Lung microvascular endothelial cell (primary cell): ENCODE data around the gene EPN2. TPM values are rescaled to one million over a fixed set of nuclear protein-coding genes. Genes with fewer than 3 reads are reported as not detected.
"Not testable (repeated sequence)": the region's sequence is repeated elsewhere in the genome, so short reads cannot be mapped to it uniquely, and the experiment has no call there.

Experiments
- DNase-seq, 2 donors: peaks; one replicate each; pipeline versions ENCODE4 v3.0.0 to v3.0.0-alpha.2; 2010; ENCODE audit warnings: low read depth in 2 of 2
- total RNA-seq: library from RNA; depleted of rRNA; stranded (reverse); fragments of >200 nt; gene quantifications from 2 replicates; pipeline ENCODE4 v1.2.1, GENCODE V29; 2014

Gene EPN2
- total RNA-seq, 1 donor from 2014 or later: 20.6 TPM

GRCh38 chr17:19343256-19343630, 106.1 kb downstream of the EPN2 start:
- DNase-seq: no peak

- DNase-seq: no peak
These were observed 106.5 kb downstream of the EPN2 start for GRCh38 chr17:19343671-19344151.

- DNase-seq: no peak
These were observed 107.3 kb downstream of the EPN2 start for GRCh38 chr17:19344311-19345066.

DNA sequence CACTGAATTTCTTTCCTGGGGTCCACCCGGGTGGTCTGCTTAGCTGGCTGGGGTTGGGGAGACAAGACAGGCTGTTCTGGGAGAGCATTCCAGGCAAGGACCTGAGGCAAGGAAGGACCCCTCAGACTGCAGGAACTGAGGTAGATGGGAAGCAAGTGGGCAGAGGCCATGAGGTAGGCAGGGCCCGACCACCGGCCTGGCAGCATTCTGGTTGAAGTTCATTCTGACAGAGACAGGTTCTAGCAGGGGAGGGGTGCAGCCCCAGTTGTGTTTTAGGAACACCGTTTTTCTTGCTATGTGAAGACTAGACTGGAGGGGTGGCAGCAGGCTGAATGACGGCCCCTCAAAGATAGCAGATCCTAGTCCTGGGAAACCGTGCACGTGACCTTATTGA, 107.9 kb downstream of the EPN2 start:
- DNase-seq: no peak

DNA sequence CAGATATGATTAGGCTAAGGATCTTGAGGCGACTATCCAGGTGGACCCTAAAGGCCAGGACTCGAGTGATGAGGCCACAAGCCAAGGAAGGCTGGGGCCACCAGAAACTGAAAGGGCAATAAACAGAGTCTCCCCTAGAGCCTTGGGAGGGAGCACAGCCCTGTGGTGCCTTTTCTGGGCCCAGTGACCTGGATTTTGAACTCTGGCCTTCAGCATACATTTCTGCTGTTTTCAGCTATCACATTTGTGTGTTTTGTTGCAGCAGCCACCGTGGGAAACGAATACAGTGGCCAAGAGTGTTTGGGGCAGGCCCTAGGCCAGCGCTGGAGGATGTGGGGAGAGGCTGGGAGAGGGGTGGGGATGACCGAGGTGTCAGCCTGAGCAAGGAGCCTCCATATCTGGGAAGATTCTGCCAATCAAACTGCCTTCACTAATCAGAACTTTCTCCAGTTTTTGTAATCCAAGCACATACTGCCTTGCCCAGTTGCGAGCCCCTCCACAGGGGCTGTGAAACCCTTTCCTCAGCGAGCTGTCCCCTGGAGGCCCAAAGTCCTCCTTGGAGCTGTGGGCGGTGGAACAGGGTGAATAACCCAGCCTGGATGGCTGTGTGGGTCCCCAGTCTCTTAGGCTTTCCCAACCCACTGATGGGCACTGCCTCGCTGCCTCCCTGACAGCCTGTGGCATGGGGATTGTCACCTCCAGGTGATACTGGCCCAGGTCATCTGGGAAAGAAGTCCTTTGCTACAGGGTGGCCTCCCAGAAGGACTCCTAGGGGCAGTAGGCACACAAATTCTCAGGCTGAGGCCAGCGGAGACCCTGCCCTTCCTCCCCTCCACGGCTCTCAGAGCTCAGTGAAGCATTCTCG, 108.6 kb downstream of the EPN2 start:
- no peak for DNase-seq

- DNase-seq: peak; percentile 42 to 77
These were observed 109.4 kb downstream of the EPN2 start for GRCh38 chr17:19346351-19347255.

DNA sequence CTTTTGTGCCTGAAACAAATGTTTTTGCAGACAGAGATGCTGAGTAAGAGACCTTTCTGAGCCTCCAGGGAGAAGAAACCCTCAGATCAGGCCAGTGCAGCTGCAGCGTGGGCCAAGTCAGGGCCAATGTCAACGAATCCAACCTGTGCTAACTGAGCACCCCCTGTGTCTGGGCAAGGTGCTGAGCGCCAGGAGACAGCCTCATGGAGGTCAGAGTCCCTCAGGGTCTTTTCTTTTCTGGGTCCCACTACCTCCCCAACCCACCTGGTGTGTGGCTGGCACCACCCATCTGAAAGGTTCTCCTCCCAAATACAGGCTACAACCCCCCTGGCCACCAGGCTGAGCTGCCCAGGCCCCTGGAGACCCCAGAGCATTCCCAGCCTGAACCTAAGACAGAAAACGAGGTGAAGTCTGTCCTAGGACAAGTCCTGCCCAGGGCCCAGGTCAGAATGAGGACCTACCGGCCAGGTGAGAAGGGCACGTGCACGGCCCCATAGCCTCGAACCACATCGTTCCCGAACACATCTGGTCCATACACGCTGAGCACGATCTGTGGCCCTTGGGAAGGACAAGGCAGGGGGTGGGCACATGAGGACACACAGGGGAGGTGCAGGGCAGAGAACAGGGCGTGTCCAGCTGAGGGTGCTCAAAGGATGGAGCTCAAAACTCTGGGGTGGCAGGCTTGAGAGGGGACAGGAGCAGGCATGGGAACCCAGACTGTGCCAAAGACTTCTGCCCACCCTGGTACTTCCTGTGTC, 110.3 kb downstream of the EPN2 start:
- no peak for DNase-seq

- DNase-seq: no peak
These were observed 111.0 kb downstream of the EPN2 start for GRCh38 chr17:19348081-19348650.

GRCh38 chr17:19348806-19349205, 111.6 kb downstream of the EPN2 start:
- no peak for DNase-seq

DNA sequence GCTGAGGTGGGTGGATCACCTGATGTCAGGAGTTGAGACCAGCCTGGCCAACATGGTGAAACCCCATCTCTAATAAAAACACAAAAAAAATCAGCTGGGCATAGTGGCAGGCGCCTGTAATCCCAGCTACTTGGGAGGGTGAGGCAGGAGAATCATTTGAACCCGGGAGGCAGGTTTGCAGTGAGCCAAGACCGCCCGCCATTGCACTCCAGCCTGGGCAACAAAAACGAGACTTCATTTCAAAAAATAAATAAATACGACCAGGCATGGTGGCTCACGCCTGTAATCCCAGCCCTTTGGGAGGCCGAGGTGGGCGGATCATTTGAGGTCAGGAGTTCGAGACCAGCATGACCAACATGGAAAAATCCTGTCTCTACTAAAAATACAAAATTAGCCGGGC, 116.2 kb downstream of the EPN2 start:
- not testable (repeated sequence) for DNase-seq

DNA sequence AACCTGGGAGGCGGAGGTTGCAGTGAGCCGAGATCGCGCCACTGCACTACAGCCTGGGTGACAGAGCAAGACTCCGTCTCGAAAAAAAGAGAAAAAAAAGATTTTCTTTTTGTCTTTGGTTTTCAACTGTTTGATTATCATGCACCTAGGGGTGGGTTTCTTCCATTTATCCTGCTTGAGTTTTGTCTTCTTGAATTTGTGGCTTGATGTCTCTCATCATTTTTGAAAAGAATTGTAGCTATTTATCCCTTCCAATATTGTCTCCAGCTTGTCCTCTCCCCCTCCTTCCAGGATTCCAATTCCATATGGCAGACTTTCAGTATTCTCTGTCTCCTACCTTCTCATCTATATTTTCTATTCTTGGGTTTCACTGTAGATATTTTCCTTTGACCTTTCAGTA, 117.6 kb downstream of the EPN2 start:
- no peak for DNase-seq

- no peak for DNase-seq
These were observed 120.2 kb downstream of the EPN2 start for GRCh38 chr17:19357351-19357750.

GRCh38 chr17:19357761-19358160, 120.6 kb downstream of the EPN2 start:
- no peak for DNase-seq

GRCh38 chr17:19359151-19359550, 122.0 kb downstream of the EPN2 start:
- no peak for DNase-seq

GRCh38 chr17:19359856-19360255, 122.7 kb downstream of the EPN2 start:
- no peak for DNase-seq

DNA sequence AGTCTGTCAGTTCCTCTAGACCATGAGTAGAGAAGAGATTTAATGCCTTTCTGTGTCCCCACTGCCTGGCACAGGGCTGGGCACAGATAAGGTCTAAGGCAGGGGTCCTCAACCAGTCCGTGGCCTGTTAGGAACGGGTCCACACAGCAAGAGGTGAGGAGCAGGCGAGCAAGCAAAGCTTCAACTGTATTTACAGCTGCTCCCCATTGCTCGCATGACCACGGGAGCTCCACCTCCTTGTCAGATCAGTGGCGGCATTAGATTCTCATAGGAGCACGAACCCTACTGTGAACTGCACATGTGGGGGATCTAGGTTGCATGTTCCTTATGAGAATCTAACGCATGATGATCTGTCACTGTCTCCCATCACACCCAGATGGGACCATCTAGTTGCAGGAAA, 123.6 kb downstream of the EPN2 start:
- no peak for DNase-seq

- no peak for DNase-seq
These were observed 124.2 kb downstream of the EPN2 start for GRCh38 chr17:19361326-19361725.

GRCh38 chr17:19361944-19362276, 124.7 kb downstream of the EPN2 start:
- DNase-seq: no peak

DNA sequence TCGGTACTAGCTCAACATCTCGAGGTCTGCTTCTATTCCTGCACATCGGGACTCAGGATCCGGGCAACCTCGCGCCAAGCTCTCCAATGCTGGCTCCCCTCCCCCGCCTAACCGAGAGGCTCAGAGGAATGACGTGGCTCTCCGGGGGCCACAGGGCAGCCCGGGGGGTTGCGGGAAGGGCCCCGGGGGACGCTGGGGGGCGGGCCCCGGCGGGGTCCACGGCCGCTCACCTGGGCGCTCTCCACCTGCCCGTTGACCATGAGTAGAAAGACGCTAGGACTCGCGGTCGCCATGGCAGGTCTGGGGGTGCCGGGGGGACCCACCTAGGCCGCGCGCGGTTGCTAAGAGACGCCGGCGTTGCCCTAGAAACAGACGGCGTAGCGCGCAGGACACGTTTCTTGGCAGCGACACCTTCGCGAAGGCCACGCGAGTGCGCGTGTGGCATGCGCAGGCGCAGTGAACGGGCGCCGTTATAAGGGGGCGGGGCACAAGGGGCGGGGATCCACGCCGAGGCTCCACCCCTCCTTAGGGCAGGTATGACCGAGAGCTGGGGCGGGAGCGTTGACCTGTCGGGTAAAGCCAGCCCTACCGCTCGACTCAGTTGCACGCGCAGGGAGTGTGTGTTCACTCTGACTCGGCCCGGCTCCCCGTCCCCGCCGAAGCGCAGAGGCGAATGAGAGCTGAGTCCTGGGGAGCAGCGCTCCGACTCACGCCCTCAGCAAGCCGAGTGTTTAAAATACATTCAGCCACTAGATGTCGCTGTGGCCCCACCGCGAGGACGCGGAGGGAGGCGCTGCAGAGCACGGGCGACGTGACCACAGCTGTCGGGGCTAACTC, 125.3 kb downstream of the EPN2 start, which contains the start of gene B9D1:
TSS of gene B9D1 (minus strand) at position 447 of the 837 bp plus-strand sequence. CDS start at position 293, 154 bp downstream.
- peak; percentile 92 to 95 for DNase-seq

- no peak for DNase-seq
These were observed 125.9 kb downstream of the EPN2 start for GRCh38 chr17:19363114-19363438.
